ENCODE measurements around the gene TGFBR3. TPM values are rescaled to one million over a fixed set of nuclear protein-coding genes. Genes with fewer than 3 reads are reported as not detected.

Gene TGFBR3
- total RNA-seq, 4 donors from 2014 or later: 16.3 to 90.0 (median 54.7) TPM

DNA sequence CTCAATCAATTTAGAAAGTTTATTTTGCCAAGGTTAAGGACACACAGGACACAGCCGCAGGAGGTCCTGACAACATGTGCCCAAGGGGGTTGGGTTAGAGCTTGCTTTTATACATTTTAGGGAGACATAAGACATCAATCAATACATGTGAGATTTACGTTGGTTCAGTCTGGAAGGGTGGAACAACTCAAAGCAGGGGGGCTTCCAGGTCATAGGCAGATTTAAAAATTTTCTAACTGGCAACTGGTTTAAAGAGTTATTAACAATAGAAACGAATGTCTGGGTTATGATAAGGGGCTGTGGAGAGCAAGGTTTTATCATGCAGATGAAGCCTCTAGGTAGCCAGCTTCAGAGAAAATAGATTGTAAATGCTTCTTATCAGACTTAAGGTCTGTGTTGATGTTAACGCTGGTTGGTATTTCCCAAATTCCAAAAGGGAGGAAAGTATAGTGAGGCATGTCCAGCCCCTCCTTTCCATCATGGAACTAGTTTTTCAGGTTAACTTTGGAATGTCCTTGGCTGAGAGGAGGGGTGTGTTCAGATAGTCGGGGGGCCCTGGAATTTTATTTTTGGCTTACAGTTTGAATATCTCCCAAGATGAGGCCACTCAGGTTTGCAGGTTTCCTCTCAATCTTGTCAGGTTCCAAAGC, 31.0 kb upstream of the TGFBR3 start:
- Histone ChIP-seq H3K27me3 (no peaks in the 10 kb centered on the region), H3K4me3 (no peak overlapping the region), H3K9me3 (no peaks in the 10 kb centered on the region), H3K4me1 (no peaks in the 10 kb centered on the region), H3K27ac (no peak overlapping the region), H3K36me3 (no peaks in the 10 kb centered on the region)
- no peak for DNase-seq
- TF ChIP-seq, protein P1, sequence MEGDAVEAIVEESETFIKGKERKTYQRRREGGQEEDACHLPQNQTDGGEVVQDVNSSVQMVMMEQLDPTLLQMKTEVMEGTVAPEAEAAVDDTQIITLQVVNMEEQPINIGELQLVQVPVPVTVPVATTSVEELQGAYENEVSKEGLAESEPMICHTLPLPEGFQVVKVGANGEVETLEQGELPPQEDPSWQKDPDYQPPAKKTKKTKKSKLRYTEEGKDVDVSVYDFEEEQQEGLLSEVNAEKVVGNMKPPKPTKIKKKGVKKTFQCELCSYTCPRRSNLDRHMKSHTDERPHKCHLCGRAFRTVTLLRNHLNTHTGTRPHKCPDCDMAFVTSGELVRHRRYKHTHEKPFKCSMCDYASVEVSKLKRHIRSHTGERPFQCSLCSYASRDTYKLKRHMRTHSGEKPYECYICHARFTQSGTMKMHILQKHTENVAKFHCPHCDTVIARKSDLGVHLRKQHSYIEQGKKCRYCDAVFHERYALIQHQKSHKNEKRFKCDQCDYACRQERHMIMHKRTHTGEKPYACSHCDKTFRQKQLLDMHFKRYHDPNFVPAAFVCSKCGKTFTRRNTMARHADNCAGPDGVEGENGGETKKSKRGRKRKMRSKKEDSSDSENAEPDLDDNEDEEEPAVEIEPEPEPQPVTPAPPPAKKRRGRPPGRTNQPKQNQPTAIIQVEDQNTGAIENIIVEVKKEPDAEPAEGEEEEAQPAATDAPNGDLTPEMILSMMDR (IDR thresholded peaks at IDR 0.05): no peak
- no peak for TF ChIP-seq POLR2A (IDR thresholded peaks at IDR 0.05)

DNA sequence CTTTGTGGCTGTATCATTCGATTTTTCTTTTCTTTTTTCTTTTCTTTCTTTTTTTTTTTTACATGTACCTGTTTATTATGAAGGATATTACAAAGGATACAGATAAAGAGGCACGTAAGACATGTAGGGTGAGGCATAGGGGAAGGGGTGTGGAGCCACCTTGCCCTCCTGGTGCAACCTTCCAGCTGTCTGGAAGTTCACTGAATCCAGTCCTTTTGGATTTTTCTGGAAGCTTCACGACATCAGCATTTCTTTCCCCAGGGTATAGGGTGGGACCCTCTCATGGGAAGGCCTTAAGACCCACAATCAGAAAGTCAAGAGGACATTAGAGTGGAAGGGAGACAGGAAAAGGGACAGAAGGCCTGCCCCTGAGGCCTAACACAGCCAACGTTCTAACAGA, 30.1 kb upstream of the TGFBR3 start:
- no peak overlapping the region for H3K4me3 ChIP-seq
- H3K27ac ChIP-seq: no peak overlapping the region
- no peaks in the 10 kb centered on the region for H3K4me1 ChIP-seq
- no peaks in the 10 kb centered on the region for H3K9me3 ChIP-seq
- TF ChIP-seq POLR2A (IDR thresholded peaks at IDR 0.05): no peak
- TF ChIP-seq, protein P1 (IDR thresholded peaks at IDR 0.05): no peak
- no peaks in the 10 kb centered on the region for H3K27me3 ChIP-seq
- no peaks in the 10 kb centered on the region for H3K36me3 ChIP-seq
- DNase-seq: no peak

DNA sequence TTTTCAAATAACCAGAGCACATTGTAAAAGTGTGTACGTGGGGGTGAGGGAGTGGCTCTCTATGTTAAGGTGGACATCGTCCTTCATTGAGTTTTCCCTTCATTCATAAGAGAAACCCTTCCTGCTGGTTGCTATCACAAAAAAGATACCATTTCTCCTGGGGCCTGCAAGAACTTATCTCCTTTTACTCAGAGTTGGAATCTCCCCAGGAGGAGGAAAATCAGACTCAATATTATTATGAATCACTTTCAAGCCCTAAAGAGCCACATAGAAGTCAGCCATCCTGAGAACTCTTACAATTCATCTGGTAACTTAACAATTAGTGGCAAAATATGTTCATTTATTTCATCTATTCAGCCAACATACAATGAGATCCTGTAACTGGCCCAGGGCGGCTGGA, 27.1 kb upstream of the TGFBR3 start:
- Histone ChIP-seq H3K4me3 (no peak overlapping the region), H3K36me3 (no peaks in the 10 kb centered on the region), H3K27ac (no peak overlapping the region), H3K9me3 (no peaks in the 10 kb centered on the region), H3K27me3 (no peaks in the 10 kb centered on the region), H3K4me1 (no peaks in the 10 kb centered on the region)
- no peak for DNase-seq
- no peak for TF ChIP-seq POLR2A (IDR thresholded peaks at IDR 0.05)
- TF ChIP-seq, protein P1 (IDR thresholded peaks at IDR 0.05): no peak

DNA sequence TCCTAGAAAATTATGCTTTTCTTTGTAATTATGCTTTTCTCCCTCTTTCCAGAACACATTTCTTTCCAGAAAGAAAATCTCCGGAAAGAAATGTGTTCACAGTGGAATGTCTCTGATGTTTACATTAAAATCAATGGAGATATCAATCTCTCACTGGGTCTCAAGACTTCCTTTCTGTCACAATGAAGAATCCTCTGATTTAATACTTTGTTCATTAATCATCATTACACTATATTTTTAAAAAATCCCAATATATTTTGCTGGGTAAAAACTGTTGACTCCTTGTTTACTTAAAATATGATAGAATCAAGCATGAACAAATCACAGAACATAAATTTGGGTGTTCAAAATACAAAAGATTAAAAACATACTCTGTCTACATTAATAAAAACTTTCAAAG, 26.3 kb upstream of the TGFBR3 start:
- no peak for DNase-seq
- Histone ChIP-seq H3K4me1 (no peaks in the 10 kb centered on the region), H3K4me3 (no peak overlapping the region), H3K27ac (no peak overlapping the region), H3K9me3 (no peaks in the 10 kb centered on the region), H3K36me3 (no peaks in the 10 kb centered on the region), H3K27me3 (no peaks in the 10 kb centered on the region)
- TF ChIP-seq, protein P1 (IDR thresholded peaks at IDR 0.05): no peak
- no peak for TF ChIP-seq POLR2A (IDR thresholded peaks at IDR 0.05)

DNA sequence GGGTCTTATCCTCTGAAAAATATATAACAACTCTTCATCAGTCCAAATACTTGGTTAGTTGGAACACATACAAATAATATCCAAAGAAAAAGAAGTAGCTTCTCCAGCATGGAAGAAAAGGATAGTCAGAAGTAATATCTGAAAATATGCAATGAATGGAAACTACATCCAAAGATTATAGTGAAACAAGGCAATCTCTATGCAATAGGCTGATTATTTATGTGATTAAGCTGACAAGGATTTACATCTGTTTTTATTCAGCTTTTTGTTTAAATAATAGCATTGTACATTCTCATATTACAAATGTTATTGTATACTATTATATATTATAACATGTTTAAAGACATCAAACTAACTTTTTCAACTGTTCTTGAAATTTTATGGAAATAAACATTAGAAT, 15.3 kb upstream of the TGFBR3 start:
- H3K27me3 ChIP-seq: no peaks in the 10 kb centered on the region
- no peaks in the 10 kb centered on the region for H3K36me3 ChIP-seq
- no peaks in the 10 kb centered on the region for H3K9me3 ChIP-seq
- no peak overlapping the region for H3K4me3 ChIP-seq
- H3K4me1 ChIP-seq: no peaks in the 10 kb centered on the region
- TF ChIP-seq, protein P1 (IDR thresholded peaks at IDR 0.05): no peak
- TF ChIP-seq POLR2A (IDR thresholded peaks at IDR 0.05): no peak
- no peak overlapping the region for H3K27ac ChIP-seq
- DNase-seq: no peak

DNA sequence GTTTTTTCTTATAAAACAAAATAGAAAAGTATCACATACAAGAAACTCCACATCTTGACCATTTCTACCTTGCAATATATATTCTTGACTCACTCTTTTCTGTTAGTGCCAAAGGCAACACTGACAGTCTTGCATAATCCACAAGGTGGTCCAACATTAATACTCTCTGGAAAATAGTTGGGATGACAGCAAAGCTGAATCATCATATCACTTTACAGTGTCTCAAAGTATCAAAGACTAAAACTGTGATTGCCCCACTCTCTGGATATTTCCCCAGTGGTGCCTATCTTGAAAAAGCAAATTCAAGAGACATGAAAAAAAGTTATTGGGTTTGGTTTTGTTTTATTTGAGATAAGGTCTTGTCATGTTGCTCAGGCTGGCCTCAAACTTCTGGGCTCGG, 14.6 kb upstream of the TGFBR3 start:
- no peaks in the 10 kb centered on the region for H3K9me3 ChIP-seq
- no peak overlapping the region for H3K27ac ChIP-seq
- H3K4me3 ChIP-seq: no peak overlapping the region
- no peaks in the 10 kb centered on the region for H3K27me3 ChIP-seq
- TF ChIP-seq, protein P1 (IDR thresholded peaks at IDR 0.05): no peak
- TF ChIP-seq POLR2A (IDR thresholded peaks at IDR 0.05): no peak
- H3K4me1 ChIP-seq: no peaks in the 10 kb centered on the region
- DNase-seq: no peak
- H3K36me3 ChIP-seq: no peaks in the 10 kb centered on the region

Data from Peyer's patch (tissue), 4 donors.